ENCODE results near the gene TFB2M. TPM values are rescaled to one million over a fixed set of nuclear protein-coding genes. Genes with fewer than 3 reads are reported as not detected.

Gene TFB2M
- total RNA-seq, 4 donors from 2014 or later, result 7.7 to 22.8 (median 10.7) TPM

GRCh38 chr1:246537441-246537840 lies 28.6 kb downstream of the TFB2M start:
- no peak for TF ChIP-seq CTCF (IDR thresholded peaks at IDR 0.05)
- no peak for ATAC-seq (ENCODE audit: low FRiP score)
- DNase-seq (ENCODE audit: low spot score), result no peak

- DNase-seq (ENCODE audit: low spot score) (no peak), ATAC-seq (ENCODE audit: low FRiP score) (no peak)
- no peak for TF ChIP-seq CTCF (IDR thresholded peaks at IDR 0.05)
Observed at GRCh38 chr1:246534114-246534513, 31.9 kb downstream of the TFB2M start.

- no peak for TF ChIP-seq CTCF (IDR thresholded peaks at IDR 0.05)
- ATAC-seq (ENCODE audit: low FRiP score) (no peak), DNase-seq (ENCODE audit: low spot score) (no peak)
Observed at GRCh38 chr1:246533371-246533905, 32.6 kb downstream of the TFB2M start.

GRCh38 chr1:246532519-246532918 lies 33.5 kb downstream of the TFB2M start:
- ATAC-seq (ENCODE audit: low FRiP score) (no peak), DNase-seq (ENCODE audit: low spot score) (no peak)
- TF ChIP-seq CTCF (IDR thresholded peaks at IDR 0.05), result no peak

DNA sequence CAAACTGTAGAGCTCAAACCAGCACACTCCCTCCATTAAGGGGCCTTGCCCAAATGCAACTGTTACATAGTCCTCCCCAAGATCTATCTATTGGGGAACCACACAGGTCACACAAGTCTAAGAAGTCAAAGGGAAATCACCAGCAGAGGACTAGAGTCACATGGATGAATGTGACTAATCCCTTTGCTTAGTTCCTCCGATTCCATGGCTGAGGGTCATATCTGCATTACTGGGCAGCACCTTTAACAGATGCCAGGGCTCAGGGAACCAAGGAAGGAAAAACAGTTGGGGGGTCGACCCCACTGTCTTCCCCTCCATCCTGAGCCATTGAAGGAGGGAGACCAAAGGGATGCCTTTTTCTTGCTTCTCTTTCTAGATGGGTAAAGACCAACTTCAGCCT lies 35.6 kb downstream of the TFB2M start:
- no peak for DNase-seq (ENCODE audit: low spot score)
- ATAC-seq (ENCODE audit: low FRiP score), result no peak
- no peak for TF ChIP-seq CTCF (IDR thresholded peaks at IDR 0.05)

GRCh38 chr1:246528933-246529731 lies 36.9 kb downstream of the TFB2M start:
- DNase-seq (ENCODE audit: low spot score) (no peak), ATAC-seq (ENCODE audit: low FRiP score) (no peak)
- TF ChIP-seq CTCF (IDR thresholded peaks at IDR 0.05), result no peak

Measured in omental fat pad (tissue), 4 donors.